ENCODE measurements around the gene GARS1.

GRCh38 chr7:30667172-30667571 lies 72.5 kb downstream of the GARS1 start:
- no peak for TF ChIP-seq CTCF (IDR thresholded peaks at IDR 0.05; ENCODE audit: low read depth, low read length, poor library complexity, severe bottlenecking)
- TF ChIP-seq EZH2phosphoT487 (IDR thresholded peaks at IDR 0.05; ENCODE audit: borderline replicate concordance, low read length), result no peak

All from DOHH2 (cell line).